SK-N-SH (cell line): ENCODE measurements around the gene SLC7A14. TPM values are rescaled to one million over a fixed set of nuclear protein-coding genes. Genes with fewer than 3 reads are reported as not detected.

ENCODE experiments used
- CTCF ChIA-PET: fragments of 300-600, 350-600 bp; formaldehyde crosslinking; extraction: SDS; loops from one replicate; lab custom pipeline; 2021; lab: Yijun Ruan, JAX
- POLR2A ChIA-PET: fragments of 350-600 bp; sonication (Branson Sonifier 250); formaldehyde crosslinking; extraction: SDS; loops from one replicate; lab custom pipeline; 2020; ENCODE audit warnings: antibody characterized with exemption, inconsistent platforms; lab: Yijun Ruan, JAX
- DNase-seq: peaks from one replicate; pipeline ENCODE4 v3.0.0; 2012
- H2AFZ ChIP-seq: fragments of 200-600 bp; sonication (generic); 2 replicates; pipeline ENCODE4 v1.8.1; 2016; ENCODE audit warnings: antibody characterized with exemption, mild to moderate bottlenecking, low read depth
- H3F3A ChIP-seq: fragments of 200-600 bp; sonication (generic); replicated peaks from 2 replicates; pipeline ENCODE3; 2016; ENCODE audit warnings: antibody characterized with exemption, mild to moderate bottlenecking; ENCODE audit not compliant: insufficient read depth
- H3K27ac ChIP-seq, 2 experiments: fragments of 200-500 bp in 1 of 2; fragments of 200-600 bp in 1 of 2; sonication (Bioruptor generic) in 1 of 2; sonication (generic), shearing (Covaris generic) in 1 of 2; 2 replicates each; pipeline versions ENCODE4 v1.5.1 to v1.6.1; 2014 to 2016; ENCODE audit warnings: low read depth in 2 of 2, inconsistent platforms in 1 of 2, low read length in 1 of 2, mild to moderate bottlenecking in 1 of 2, mixed read lengths in 1 of 2
- H3K27me3 ChIP-seq: fragments of 200-600 bp; sonication (generic), shearing (Covaris generic); 2 replicates; pipeline ENCODE4 v1.6.1; 2016; ENCODE audit warnings: mixed run types; ENCODE audit not compliant: insufficient read depth
- H3K36me3 ChIP-seq, 2 experiments: fragments of 200-500 bp in 1 of 2; fragments of 200-600 bp in 1 of 2; sonication (Bioruptor generic) in 1 of 2; sonication (generic) in 1 of 2; replicated peaks in 1 of 2; 2 replicates each; pipeline versions ENCODE3 to v1.5.1; 2014 to 2016; ENCODE audit warnings: low read length in 1 of 2, mild to moderate bottlenecking in 1 of 2; ENCODE audit not compliant: insufficient read depth in 2 of 2, control insufficient read depth in 1 of 2
- H3K4me1 ChIP-seq, 2 experiments: fragments of 200-500 bp in 1 of 2; fragments of 200-600 bp in 1 of 2; sonication (Bioruptor generic) in 1 of 2; sonication (generic), shearing (Covaris generic) in 1 of 2; 2 replicates each; pipeline versions ENCODE4 v1.5.1 to v1.6.1; 2014 to 2016; ENCODE audit warnings: low read depth in 1 of 2, low read length in 1 of 2, mixed run types in 1 of 2; ENCODE audit not compliant: insufficient read depth in 2 of 2, control insufficient read depth in 1 of 2
- H3K4me2 ChIP-seq: fragments of 200-600 bp; sonication (generic), shearing (Covaris generic); 2 replicates; pipeline ENCODE4 v1.6.1; 2017; ENCODE audit warnings: mixed run types
- H3K4me3 ChIP-seq, 2 experiments: fragments of 200-500 bp in 1 of 2; fragments of 200-600 bp in 1 of 2; sonication (Bioruptor generic) in 1 of 2; sonication (generic), shearing (Covaris generic) in 1 of 2; 2 replicates each; pipeline versions ENCODE4 v1.5.1 to v1.8.1; 2014 to 2016; ENCODE audit warnings: low read depth in 2 of 2, inconsistent platforms in 1 of 2, low read length in 1 of 2, mild to moderate bottlenecking in 1 of 2, mixed read lengths in 1 of 2, moderate library complexity in 1 of 2
- H3K79me2 ChIP-seq: fragments of 200-600 bp; sonication (generic); 2 replicates; pipeline ENCODE4 v1.8.1; 2017; ENCODE audit warnings: mild to moderate bottlenecking; ENCODE audit not compliant: insufficient read depth
- H3K9ac ChIP-seq: fragments of 200-600 bp; sonication (generic); 2 replicates; pipeline ENCODE4 v1.6.1; 2017; ENCODE audit warnings: mixed run types
- H3K9me2 ChIP-seq: fragments of 200-600 bp; sonication (generic); 2 replicates; pipeline ENCODE4 v1.6.1; 2017; ENCODE audit warnings: mixed run types
- H3K9me3 ChIP-seq: fragments of 200-600 bp; sonication (generic); 2 replicates; pipeline ENCODE4 v1.6.1; 2017; ENCODE audit warnings: mixed run types, mild to moderate bottlenecking, moderate library complexity
- H4K20me1 ChIP-seq: fragments of 200-600 bp; sonication (generic); 2 replicates; pipeline ENCODE4 v1.6.1; 2017; ENCODE audit warnings: mild to moderate bottlenecking, mixed run types; ENCODE audit not compliant: insufficient read depth
- CHD2 ChIP-seq: fragments of 150-350 bp; IDR thresholded peaks from 2 replicates; pipeline ENCODE4 v1.6.1; 2018; ENCODE audit warnings: low read length; ENCODE audit not compliant: partially characterized antibody
- CTCF ChIP-seq: fragments of 200-600 bp; sonication (generic); IDR thresholded peaks from 2 replicates; pipeline ENCODE4 v1.6.1; 2017; ENCODE audit warnings: antibody characterized with exemption, mild to moderate bottlenecking, moderate library complexity
- EP300 ChIP-seq, 2 experiments: IDR thresholded peaks; 2 replicates each; pipeline versions ENCODE4 v1.4.0 to v1.6.1; 2012; ENCODE audit warnings: borderline replicate concordance in 1 of 2, low read depth in 1 of 2, low read length in 1 of 2
- EZH2phosphoT487 ChIP-seq: fragments of 200-600 bp; sonication (generic); IDR thresholded peaks from 2 replicates; pipeline ENCODE4 v1.6.1; 2017; ENCODE audit warnings: low read depth, mixed run types, mild to moderate bottlenecking, antibody characterized with exemption, moderate library complexity, borderline replicate concordance
- FOSL2 ChIP-seq: IDR thresholded peaks from 2 replicates; pipeline ENCODE4 v1.4.0; 2012; ENCODE audit warnings: low read depth, mild to moderate bottlenecking, moderate library complexity, borderline replicate concordance
- FOXJ3 ChIP-seq: sonication (generic); formaldehyde crosslinking; IDR thresholded peaks from 2 replicates; pipeline ENCODE4 v1.5.1; 2020; ENCODE audit warnings: mild to moderate bottlenecking, missing genetic modification reagents
- FOXM1 ChIP-seq: IDR thresholded peaks from 2 replicates; pipeline ENCODE4 v1.4.0; 2012; ENCODE audit warnings: low read depth, mild to moderate bottlenecking
- GABPA ChIP-seq: IDR thresholded peaks from 2 replicates; pipeline ENCODE4 v1.4.0; 2012; ENCODE audit warnings: low read depth, mild to moderate bottlenecking
- GATA2 ChIP-seq: sonication (generic); formaldehyde crosslinking; IDR thresholded peaks from 2 replicates; pipeline ENCODE4 v1.5.0; 2020; ENCODE audit warnings: mild to moderate bottlenecking, missing genetic modification reagents
- IRF3 ChIP-seq: fragments of 150-350 bp; IDR thresholded peaks from 2 replicates; pipeline ENCODE4 v1.6.1; 2016; ENCODE audit warnings: mild to moderate bottlenecking, low read depth, low read length
- JUND ChIP-seq: IDR thresholded peaks from 2 replicates; pipeline ENCODE4 v1.4.0; 2012
- NFIC ChIP-seq: IDR thresholded peaks from 2 replicates; pipeline ENCODE4 v1.4.0; 2012; ENCODE audit warnings: borderline replicate concordance
- NRF1 ChIP-seq: IDR thresholded peaks from 2 replicates; pipeline ENCODE4 v1.6.1; 2012; ENCODE audit warnings: low read depth, mild to moderate bottlenecking, low read length
- RAD21 ChIP-seq: IDR thresholded peaks from 2 replicates; pipeline ENCODE4 v1.6.1; 2012; ENCODE audit warnings: mild to moderate bottlenecking, low read length
- SIN3A ChIP-seq: IDR thresholded peaks from 2 replicates; pipeline ENCODE4 v1.6.1; 2012; ENCODE audit warnings: low read depth, mild to moderate bottlenecking, low read length, moderate library complexity, borderline replicate concordance
- SMC3 ChIP-seq: IDR thresholded peaks from 2 replicates; pipeline ENCODE4 v1.6.1; 2012; ENCODE audit warnings: low read depth, low read length, improper control_type of control experiment
- TAF1 ChIP-seq: IDR thresholded peaks from 2 replicates; pipeline ENCODE4 v1.6.1; 2012; ENCODE audit warnings: low read depth, mild to moderate bottlenecking, low read length, moderate library complexity, borderline replicate concordance
- USF1 ChIP-seq: IDR thresholded peaks from 2 replicates; pipeline ENCODE4 v1.4.0; 2012; ENCODE audit warnings: low read depth, borderline replicate concordance
- USF2 ChIP-seq: fragments of 150-350 bp; IDR thresholded peaks from 2 replicates; pipeline ENCODE4 v1.6.1; 2017; ENCODE audit warnings: antibody characterized with exemption, low read length, low read depth, borderline replicate concordance
- ZBTB33 ChIP-seq: IDR thresholded peaks from 2 replicates; pipeline ENCODE4 v1.4.0; 2012; ENCODE audit warnings: low read depth, borderline replicate concordance
- WGBS: methylation state at CpG from one replicate; pipeline ENCODE4 v1.1.6; 2017; ENCODE audit warnings: low lambda C conversion rate; 5-methylcytosine and 5-hydroxymethylcytosine counted together
- polyA plus RNA-seq, 3 experiments: library from polyadenylated mRNA; depleted of rRNA; stranded (reverse); fragments of >200 nt; gene quantifications; 2 replicates each; pipeline ENCODE4 v1.2.3, GENCODE V29; 2012

SLC7A14 gene
- polyA plus RNA-seq, 1 of the 3 experiments (the other 2 are of a cell fraction), result 2.5 TPM

- Histone ChIP-seq H4K20me1 (no peaks in the 10 kb centered on the region), H3K79me2 (no peaks in the 10 kb centered on the region), H3K36me3 (no peaks in the 10 kb centered on the region), H3K27ac (no peak overlapping the region), H3K9ac (no peak overlapping the region), H3F3A (no peaks in the 10 kb centered on the region), H3K27me3 (no peaks in the 10 kb centered on the region), H2AFZ (no peak overlapping the region), H3K9me2 (no peaks in the 10 kb centered on the region), H3K9me3 (no peaks in the 10 kb centered on the region), H3K4me2 (no peak overlapping the region), H3K4me1 (peaks cover 0 to 16% of the 10 kb centered on the region in 2 experiments; a peak in 1 of 4 replicates), H3K4me3 (no peak overlapping the region)
- ChIA-PET CTCF (interaction anchor here (0.7 kb wide), 1 partner anchor 175 kb away, joined by 3 read pairs; no protein-coding TSS in a partner anchor), POLR2A (interaction anchor here (1.2 kb wide), 2 partner anchors 11 to 50 kb away, joined by 3 read pairs; no protein-coding TSS in a partner anchor)
- 98% methylated on average over 3 of the region's 3 CpGs for WGBS
- no peak for TF ChIP-seq IRF3
- TF ChIP-seq USF1, result no peak
- TF ChIP-seq SIN3A, result no peak
- no peak for TF ChIP-seq SMC3
- TF ChIP-seq NRF1, result no peak
- TF ChIP-seq GABPA, result no peak
- TF ChIP-seq JUND, result no peak
- TF ChIP-seq TAF1, result no peak
- TF ChIP-seq EP300 (IDR thresholded peaks at IDR 0.05; ENCODE audit: borderline replicate concordance in 1 of 2, low read depth in 1 of 2, low read length in 1 of 2), result no peak
- no peak for TF ChIP-seq FOXM1
- no peak for TF ChIP-seq CHD2
- no peak for TF ChIP-seq FOSL2
- TF ChIP-seq RAD21, result no peak
- no peak for TF ChIP-seq EZH2phosphoT487
- TF ChIP-seq GATA2 (CRISPR knock-in tag), result no peak
- TF ChIP-seq FOXJ3 (CRISPR knock-in tag), result no peak
- TF ChIP-seq CTCF, result no peak
- TF ChIP-seq USF2, result no peak
- TF ChIP-seq ZBTB33, result no peak
- no peak for TF ChIP-seq NFIC
- DNase-seq, result no peak
These were observed 48.9 kb upstream of the SLC7A14 start for GRCh38 chr3:170634663-170635384.
